ENCODE measurements around the gene TP63. TPM values are rescaled to one million over a fixed set of nuclear protein-coding genes. Genes with fewer than 3 reads are reported as not detected.

TP63 gene
- total RNA-seq, 1 donor from 2014 or later = 2.9 TPM

DNA sequence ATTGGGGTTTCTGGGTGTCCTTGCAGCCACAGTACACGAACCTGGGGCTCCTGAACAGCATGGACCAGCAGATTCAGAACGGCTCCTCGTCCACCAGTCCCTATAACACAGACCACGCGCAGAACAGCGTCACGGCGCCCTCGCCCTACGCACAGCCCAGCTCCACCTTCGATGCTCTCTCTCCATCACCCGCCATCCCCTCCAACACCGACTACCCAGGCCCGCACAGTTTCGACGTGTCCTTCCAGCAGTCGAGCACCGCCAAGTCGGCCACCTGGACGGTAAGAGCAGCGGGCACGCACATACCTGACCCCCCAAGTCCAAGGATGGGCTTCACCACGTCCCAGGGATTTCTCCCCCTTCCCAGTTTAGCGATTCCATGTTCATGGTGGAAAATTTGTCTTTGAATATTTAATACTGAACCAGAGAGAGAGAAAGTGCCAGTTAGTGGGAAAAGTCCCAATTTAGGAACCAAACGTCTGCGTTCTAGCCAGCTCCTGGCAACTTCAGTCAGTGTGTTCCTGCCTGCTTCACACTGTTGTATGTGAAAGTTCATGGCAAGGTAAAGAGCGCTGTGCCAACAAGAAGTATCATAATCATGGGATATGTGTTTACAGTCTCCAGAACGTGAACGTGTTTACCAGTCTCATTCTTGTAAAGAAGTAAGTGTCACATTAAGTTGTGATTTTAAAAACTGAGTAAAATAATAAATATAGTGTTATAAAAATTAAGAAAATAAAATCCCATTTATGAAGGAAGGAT, 177.2 kb downstream of the TP63 start:
- intact Hi-C loops (cut with micrococcal nuclease) = no loop called here

DNA sequence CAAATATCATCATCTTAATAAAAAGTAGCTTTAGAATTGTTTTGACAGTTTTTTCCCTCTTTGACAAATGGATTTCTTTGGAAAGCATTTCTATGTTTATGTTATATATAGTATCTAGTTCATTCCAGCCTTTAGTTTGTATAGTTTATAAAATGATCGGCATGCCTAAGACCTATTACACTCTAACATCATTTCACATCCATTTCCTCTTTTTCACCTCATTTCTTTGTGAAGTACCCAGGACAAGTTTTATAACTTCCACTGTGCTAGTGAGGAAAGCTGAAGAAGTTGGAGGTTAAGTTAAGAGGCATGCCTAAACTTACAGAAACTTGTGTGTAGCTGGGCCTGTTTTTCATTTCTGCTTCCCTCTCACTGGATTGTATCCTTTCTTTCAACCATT, 178.4 kb downstream of the TP63 start:
- intact Hi-C loops (cut with micrococcal nuclease) = no loop called here

DNA sequence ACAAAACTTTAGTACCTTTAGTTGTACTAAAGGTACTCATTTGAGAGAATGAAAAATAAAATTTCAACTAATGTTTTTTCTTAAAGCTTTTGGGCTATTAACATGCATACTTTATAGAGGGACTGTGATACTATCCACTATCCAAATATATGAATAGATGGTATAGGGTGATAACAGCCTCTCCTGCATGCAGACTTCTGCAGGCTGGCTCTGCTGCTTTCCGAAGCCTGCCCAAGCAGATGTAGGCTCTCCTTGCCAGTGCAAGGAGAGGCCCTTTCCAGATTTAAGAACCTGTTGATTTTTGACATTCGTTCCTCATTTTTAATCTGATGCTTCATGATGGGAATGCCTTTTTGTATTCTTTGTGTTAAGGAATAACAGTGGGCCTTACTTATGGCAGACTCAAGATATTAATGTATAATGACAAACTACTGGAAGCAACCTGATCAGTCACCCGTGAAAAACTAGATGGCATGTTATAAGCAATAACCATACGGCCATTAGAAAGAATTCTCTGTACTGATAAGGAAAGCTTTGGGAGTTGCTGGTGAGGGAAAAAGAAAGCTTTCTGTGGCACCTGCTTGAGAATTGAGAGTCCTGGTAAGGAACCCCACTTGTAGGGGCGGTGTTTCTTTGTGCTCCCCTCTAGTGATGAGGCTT, 181.7 kb downstream of the TP63 start:
- intact Hi-C loops (cut with micrococcal nuclease) = no loop called here

DNA sequence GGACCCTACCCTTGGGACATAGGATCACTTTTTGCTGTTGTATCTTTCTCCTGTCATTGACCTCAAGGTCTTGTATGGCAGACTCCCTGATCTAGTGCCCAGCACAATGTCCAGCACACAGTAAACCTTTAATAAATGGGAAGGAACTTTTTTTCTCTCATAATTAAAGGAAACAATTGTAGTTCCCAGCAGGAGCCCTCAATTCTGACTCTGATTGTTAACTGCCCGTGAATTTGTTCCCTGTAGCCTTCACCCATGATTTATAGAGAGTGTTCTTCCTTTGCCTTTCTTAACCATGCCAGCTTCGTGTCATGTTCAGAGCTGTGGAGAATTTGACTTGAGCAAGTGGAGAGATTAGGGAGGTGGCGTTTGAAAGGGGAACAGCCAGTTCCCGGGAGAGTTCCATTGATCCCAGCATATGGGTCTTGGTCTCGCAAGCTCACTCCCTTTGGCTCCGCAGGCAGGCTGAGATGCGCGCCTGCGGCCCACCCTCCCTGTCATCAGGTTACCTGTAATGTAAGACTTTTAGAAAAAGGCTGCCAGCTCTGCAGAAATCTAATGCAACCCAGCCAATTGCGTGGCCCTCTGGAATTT, 182.6 kb downstream of the TP63 start:
- intact Hi-C loops (cut with micrococcal nuclease) = no loop called here

DNA sequence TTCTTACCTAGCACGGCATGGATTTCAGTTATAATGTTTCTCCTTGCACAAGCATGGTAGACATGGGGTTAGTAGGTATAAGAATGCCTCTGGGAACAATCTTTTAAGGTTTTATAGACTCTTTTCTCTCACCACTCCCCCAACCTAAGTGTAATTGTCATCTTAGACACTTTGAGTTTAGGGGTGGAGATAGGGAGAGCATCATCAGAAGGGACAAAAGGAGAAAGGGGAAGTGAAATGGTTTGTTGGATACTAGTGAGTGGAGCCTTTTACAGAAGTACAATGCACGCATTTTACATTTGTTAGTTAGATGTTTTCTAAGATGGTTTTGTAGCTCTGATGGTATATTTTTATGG, 189.2 kb downstream of the TP63 start:
- intact Hi-C loops (cut with micrococcal nuclease) = no loop called here

DNA sequence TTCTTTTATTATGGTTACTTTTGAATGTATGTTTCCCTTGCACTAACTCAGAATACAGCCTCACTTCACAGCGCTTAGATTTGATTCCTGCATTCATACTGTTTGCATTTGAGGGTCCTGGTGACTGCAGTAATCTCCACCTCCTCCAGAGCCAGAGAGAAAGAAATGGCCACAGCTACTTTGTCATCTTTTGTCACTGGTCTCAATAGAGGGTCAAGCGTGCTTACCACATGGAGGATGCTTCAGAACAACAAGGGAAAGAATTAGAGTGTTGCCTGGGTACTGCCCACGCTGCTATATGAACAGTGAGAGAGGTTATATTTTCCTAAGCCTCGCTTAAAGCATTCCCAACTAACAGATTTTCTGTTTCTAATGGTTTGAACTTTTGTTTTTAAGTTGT, 190.1 kb downstream of the TP63 start:
- intact Hi-C loops (cut with micrococcal nuclease) = no loop called here

DNA sequence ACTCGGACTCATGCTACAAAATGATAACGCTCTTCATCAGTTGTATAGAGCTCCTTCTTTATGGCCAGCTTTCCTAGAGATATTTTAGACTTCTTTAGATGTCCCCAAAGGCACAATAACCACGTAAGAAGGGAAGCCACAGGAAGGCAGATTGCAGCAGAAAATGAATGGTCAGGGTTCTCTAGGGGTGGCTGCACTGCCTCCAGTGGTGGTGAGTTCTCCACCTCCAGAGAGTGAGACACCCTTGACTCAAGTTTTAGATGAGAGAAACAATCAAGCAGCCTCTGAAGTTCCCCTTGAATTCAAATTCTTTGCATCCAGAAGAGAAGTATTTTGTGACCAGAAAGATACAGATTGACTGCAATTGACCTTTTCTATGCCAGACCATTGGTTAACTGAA, 191.5 kb downstream of the TP63 start:
- intact Hi-C loops (cut with micrococcal nuclease) = no loop called here

DNA sequence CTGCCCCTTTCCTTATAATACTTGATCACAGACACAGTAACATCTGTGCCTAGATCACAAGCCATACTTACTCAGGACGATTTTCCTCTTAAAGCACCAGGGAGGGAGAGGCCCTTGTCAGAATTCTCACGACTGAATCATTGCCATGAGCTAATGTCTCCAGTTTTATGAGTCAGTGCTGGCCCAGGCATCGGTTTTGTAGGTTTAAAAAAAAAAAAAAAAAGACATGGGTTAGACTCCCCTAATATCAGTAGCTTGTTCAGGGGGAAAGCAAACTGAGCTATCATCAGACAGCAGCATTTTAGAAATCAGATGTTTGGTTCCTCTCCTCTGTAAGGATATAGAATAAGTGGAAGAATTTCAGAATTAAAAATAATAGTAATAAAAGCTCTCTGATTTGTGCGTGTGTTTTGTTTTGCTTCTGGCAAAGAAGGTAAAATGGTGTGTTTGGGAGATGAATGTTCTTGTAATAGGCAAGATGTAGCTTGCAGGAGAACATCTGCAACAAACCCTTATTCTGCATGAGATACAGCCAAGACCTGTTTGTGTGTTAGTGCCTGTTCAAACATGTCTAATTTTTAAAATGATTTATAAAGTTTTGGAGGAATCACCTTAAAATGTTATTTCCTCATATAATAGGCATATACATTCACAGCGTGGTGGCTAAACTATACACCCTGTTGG, 193.6 kb downstream of the TP63 start:
- intact Hi-C loops (cut with micrococcal nuclease) = no loop called here

DNA sequence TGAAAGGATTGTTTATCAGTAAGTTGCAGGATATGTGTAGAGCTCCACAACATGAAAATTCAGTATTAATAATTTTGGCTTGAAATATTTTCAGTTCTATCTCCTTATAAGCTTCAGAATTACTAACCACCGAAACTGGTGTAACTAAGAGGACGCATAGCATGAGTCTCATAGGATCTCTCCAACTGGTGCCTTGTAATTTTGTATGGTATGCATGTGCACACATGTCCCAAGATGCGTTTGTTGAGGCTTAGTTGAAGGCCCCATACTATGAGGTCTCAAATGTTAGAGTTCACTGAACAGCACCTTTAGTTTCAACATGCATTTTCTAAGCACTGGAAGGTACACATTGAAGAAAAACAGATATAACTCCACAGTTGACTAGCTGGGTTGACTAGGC, 195.4 kb downstream of the TP63 start:
- intact Hi-C loops (cut with micrococcal nuclease) = no loop called here

DNA sequence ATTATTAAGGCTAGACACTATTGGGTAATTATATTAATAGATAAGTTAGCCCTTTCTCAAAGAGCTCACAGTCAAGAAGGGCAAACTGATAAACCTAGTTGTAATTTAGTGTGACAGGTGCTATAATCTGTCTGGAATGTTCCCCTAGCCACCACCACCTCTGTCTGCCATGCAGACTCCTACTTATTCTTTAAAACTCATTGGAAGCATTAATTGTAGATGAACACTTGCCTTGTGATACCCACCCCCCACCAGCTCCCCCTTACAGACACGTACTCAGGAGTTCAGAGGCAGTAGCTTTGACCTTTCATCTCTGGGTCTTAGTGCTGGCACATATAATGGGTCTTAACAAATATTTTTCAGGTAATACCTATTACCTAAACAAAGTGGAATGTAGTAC, 195.9 kb downstream of the TP63 start:
- intact Hi-C loops (cut with micrococcal nuclease) = no loop called here

DNA sequence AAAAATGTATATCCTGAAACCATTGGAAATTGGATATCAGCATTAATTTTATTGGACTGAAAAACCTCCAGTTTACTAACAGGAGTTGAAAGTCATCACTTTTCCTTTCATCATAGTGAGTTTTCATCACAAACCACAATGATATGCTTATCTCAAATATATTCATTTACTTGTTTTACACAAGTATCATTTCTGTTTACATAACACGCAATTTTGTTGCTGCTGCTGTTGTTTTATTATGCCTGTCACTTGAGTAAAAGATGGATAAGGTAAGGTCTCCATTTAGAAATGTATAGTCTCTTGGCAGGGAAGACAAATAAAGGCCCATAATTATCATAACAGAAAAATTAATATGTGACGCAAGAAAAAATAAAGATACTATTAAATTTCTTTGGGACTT, 199.2 kb downstream of the TP63 start:
- intact Hi-C loops (cut with micrococcal nuclease) = no loop called here

DNA sequence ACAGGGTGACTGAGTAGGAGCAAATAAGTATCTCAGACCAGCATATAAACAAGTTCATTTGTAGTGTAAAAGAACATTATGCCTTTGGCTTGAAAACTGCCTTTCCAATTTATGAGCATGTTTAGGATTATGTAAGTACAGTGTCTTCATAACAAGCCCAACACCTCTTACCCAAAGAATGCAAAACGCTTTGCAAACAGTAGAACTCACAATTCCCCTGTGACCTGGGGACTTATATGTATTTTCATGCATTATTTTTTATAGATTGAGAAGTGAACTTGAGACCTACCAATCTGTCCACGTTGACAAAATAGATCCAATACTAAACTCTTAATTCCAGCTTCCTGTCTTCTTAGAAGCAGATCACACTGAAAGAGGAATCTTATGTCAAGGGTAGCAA, 202.1 kb downstream of the TP63 start:
- intact Hi-C loops (cut with micrococcal nuclease) = no loop called here

DNA sequence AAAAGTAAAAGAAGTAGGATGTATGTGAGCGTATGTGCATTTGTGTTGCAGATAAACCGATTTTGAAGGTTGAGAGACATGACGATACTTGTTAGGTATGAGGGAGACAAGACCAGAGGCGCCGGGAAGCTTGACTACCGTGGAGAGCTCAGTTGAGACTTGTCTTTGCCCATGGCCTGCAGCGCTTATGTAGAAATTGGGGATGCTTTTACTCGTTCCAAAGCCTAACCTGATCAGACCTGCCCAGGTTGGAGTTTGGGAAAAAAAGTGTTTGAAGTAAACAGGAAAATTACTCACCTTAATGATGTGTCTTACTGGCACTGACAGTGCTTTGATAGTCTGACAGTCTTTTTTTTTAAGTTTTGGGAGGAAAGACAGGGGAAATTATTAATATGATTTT, 202.8 kb downstream of the TP63 start:
- intact Hi-C loops (cut with micrococcal nuclease) = no loop called here

DNA sequence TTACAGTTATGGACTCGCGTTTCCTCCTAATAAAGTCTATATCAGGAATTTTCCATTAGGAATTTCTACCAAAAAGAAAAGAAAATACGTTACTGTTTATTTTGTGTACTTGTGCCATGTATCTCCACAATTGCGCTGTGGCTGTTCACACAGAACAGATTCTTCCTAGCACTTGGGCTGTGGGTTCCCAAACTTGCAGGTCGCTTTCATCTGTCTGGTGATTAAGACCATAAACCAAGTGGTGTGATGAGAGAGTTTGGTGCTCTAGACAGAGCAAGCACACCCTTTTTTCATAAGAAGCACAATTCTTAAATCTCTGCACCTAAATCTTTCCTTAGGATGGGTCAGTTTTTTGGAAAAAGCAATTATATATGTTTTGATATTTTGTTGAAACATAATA, 203.3 kb downstream of the TP63 start:
- intact Hi-C loops (cut with micrococcal nuclease) = no loop called here

DNA sequence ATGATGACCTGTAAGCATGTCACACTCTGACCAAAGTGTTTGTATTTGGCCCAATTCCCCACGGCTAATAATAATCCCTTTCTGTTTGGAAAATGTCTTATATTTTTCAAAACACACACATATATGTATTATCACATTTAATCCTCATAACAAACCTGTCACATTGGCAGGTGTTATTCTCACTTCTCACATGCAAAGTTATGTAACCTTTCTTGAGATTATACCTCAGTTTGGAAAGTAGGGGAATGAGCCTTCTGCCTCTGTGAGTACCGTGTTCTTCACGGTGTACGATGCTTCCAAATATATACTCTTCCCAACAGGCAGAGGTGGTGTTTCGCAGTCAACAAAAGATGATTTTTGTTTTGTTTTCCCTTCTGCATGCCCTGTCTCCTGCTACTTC, 205.6 kb downstream of the TP63 start:
- intact Hi-C loops (cut with micrococcal nuclease) = no loop called here

DNA sequence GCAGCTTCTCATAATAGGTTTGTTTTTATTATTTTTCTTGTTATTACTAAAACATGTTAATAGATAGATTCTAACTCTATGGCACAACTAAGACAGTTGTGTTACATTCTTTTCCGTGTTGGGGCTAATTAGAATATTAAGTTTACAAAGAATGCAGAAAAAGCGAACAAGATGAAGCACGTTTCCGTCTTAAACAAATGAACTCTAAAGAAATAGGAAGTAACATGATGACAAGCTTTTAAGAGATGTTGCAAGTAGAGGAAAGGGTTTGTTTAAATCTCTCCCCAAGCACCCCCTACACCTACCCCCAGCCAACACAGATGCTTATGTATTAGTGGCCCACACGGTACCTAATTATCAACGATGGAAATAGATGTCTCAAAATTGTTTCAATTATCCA, 207.1 kb downstream of the TP63 start:
- intact Hi-C loops (cut with micrococcal nuclease) = no loop called here

DNA sequence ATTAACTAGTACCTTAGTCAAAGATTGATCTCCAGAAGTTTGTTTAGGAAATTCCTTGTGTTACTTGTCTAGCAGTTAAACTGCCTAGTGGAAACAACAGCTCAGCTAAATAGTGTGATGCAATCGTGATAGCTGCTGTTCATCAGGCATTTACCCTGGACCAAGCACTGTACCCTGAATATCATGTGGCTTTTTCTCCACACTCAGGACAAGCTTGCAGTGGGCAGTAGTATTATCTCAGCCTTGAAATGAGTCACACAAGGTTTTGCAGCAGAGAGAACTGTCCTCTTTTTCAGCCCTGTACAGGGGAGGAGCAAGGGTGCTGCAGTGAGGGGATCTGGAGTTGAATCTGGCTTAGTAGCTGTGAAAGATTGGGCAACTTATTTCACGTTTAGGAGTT, 208.4 kb downstream of the TP63 start:
- intact Hi-C loops (cut with micrococcal nuclease) = no loop called here

DNA sequence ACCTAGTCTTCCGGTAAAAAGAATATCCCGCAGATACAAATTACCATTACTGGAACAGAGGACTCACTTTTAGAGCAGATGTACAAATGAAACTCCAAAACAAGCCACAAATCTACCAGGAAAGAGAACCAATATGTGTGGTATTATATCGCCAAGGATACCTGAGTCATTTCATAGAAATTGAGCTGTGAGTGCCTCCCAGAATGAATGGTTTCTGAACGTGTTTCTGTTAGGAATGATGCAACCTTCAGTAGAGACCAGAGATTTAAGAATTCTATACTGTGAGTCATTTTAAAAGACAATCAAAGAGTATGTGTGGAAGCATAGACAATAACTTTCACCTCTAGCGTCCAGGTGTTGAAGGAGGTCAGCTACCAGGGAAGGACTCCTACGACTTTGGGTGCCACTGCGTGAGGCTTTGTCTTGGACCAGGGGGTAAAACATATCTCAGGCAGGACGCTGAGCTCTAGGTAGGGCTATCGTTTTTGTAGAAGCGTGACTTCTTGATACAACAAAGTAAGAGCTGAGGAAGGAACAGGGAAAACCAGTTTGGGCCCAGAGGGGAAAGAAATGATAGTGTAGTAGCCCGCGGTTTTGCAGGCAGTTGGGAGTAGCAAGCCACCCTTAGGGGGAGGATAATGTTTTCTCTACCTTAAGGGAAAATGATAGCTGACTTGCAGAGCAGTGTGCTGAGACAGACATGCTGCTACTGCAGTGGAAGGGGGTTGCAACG, 210.4 kb downstream of the TP63 start:
- intact Hi-C loops (cut with micrococcal nuclease) = no loop called here

DNA sequence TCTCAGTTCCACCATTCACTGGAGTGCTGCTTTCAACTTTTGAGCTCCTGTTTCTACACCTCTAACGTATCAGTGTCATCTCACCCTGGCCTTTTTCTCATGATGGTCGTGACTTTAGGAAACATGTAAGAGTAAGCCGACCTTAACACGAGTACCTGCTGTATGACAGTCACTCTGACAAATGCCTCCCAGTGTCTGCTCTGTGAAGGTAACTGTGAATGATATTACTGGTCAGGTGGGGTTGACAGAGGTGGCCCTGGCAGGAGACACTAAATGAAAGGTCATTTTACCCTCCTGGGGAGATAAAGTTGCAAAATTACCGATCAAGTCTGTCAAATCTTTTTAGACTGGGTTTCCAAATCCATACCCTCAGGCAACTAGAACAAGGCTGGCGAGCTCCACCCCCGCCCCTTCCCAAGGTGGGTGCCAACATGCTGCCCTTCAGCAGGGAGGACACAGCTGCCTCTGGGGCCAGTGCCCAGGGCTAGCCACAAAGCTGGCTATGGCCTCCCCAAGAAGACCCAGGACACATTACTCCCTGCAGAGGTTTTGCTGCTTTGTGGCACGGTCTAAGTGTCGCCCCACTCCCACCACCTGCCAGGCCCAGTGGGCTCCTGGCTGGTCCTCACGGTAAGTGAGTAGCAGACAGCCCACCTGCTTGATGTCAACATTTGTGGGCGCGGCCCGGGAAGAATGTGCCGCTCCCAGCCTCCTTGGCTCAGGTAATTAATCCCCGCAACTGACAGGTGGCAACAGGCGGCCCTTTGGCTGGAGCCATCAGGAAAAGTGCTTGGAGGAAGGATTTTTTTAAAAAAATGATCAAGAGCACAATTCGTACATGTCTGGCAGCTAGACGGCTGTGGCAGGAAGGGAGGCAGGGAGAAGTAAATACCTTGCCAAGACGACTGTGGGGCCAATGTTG, 211.8 kb downstream of the TP63 start:
- intact Hi-C loops (cut with micrococcal nuclease) = no loop called here

DNA sequence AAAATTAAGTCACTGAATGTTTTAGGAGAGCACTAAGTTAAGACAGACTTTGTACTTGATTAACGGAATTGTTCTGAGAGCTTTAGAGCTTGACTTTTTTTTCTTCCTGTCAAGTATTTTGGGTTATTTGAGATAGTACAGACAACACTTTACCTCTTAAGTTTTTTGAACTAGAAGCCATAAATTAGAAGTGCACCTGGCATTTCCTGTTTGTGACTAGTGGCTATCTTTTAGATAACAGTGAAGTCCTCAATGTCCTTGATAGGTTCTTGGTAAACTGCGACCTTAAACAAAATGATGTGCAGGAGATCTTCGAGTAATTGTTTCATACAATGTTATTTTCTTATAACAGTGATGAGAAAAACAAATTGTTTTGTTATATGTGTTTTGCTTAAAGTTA, 213.9 kb downstream of the TP63 start:
- intact Hi-C loops (cut with micrococcal nuclease) = no loop called here
